Measurements from ENCODE around the gene MERTK. TPM values are rescaled to one million over a fixed set of nuclear protein-coding genes. Genes with fewer than 3 reads are reported as not detected.
"Not testable (repeated sequence)": the region's sequence is repeated elsewhere in the genome, so short reads cannot be mapped to it uniquely, and the experiment has no call there.

The MERTK gene
- total and polyA plus RNA-seq, 2 of the 8 experiments (the other 6 are each of a cell fraction or from before 2014, with no cell fraction given), result 6.5 to 7.0 TPM

- H4K20me1 ChIP-seq (replicated peaks in 1 of 2; ENCODE audit: control insufficient read depth in 1 of 2, insufficient read depth in 2 of 2, low read length in 2 of 2); H2BK12ac ChIP-seq (ENCODE audit: low read depth, low read length); H3K79me1 ChIP-seq (ENCODE audit: low read depth, low read length); H3K27me3 ChIP-seq (replicated peaks in 1 of 4; ENCODE audit: control insufficient read depth in 3 of 4, extremely low read depth in 1 of 4, insufficient read depth in 3 of 4, low read length in 3 of 4); H3K9ac ChIP-seq (replicated peaks in 1 of 4; ENCODE audit: extremely low read depth in 1 of 4, low read depth in 3 of 4, low read length in 3 of 4); H4K8ac ChIP-seq (ENCODE audit: extremely low read depth, insufficient read depth, low read length); H3K4ac ChIP-seq (replicated peaks; ENCODE audit: insufficient read length, low read depth, low read length); H2BK15ac ChIP-seq (ENCODE audit: low read length); H3K27ac ChIP-seq (ENCODE audit: low read depth, low read length); DNase-seq (ENCODE audit: low read depth in 1 of 2, low spot score in 2 of 2); H3K79me2 ChIP-seq (ENCODE audit: control insufficient read depth in 1 of 2, insufficient read depth in 2 of 2, low read length in 2 of 2); H2BK5ac ChIP-seq (ENCODE audit: low read depth, low read length); H3K9me3 ChIP-seq (ENCODE audit: insufficient read depth in 2 of 2, low read depth in 1 of 2, low read length in 1 of 2); H2AFZ ChIP-seq (ENCODE audit: low read length); H3K18ac ChIP-seq (ENCODE audit: extremely low read depth, low read length); H3K4me2 ChIP-seq (ENCODE audit: insufficient read depth in 1 of 2, low read depth in 2 of 2, low read length in 2 of 2); H2AK5ac ChIP-seq (ENCODE audit: low read depth, low read length); H4K91ac ChIP-seq (replicated peaks; ENCODE audit: insufficient read length, low read length); FAIRE-seq; H3K36me3 ChIP-seq (ENCODE audit: control insufficient read depth in 2 of 4, insufficient read depth in 4 of 4, low read length in 3 of 4); H4K5ac ChIP-seq (ENCODE audit: insufficient read length, low read depth, low read length); CTCF ChIA-PET (ENCODE audit: partially characterized antibody); H2BK20ac ChIP-seq (ENCODE audit: low read length); H3K14ac ChIP-seq (ENCODE audit: insufficient read length); H3K4me1 ChIP-seq (replicated peaks in 1 of 4; ENCODE audit: control insufficient read depth in 3 of 4, insufficient read depth in 4 of 4, low read length in 3 of 4); H3K56ac ChIP-seq (replicated peaks; ENCODE audit: insufficient read length, low read depth, low read length); H3K4me3 ChIP-seq (ENCODE audit: extremely low read depth in 1 of 4, insufficient read depth in 2 of 4, low read depth in 3 of 4, low read length in 4 of 4); H2BK120ac ChIP-seq (replicated peaks; ENCODE audit: low read depth, low read length); H3K23ac ChIP-seq (ENCODE audit: insufficient read length); H3K23me2 ChIP-seq (ENCODE audit: low read depth, low read length): not testable (repeated sequence)
- POLR2A ChIA-PET (ENCODE audit: partially characterized antibody), result interaction anchor here (0.6 kb wide), 1 partner anchor 24 kb away, joined by 3 read pairs; no protein-coding TSS in a partner anchor
- 85% methylated on average over 12 of the region's 12 CpGs; no CpG with 5 or more reads in 1 of the 2 experiments for WGBS, 2 experiments (ENCODE audit: extremely low coverage in 1 of 2, insufficient coverage in 1 of 2, insufficient read length in 1 of 2, insufficient replicate concordance in 2 of 2, low coverage in 1 of 2, low lambda C conversion rate in 2 of 2, missing lambda C conversion rate in 1 of 2)
Observed at GRCh38 chr2:112039556-112039955, 141.1 kb downstream of the MERTK start.

- not testable (repeated sequence) for H2AK5ac ChIP-seq (ENCODE audit: low read depth, low read length)
Observed at GRCh38 chr2:112040066-112040465, 141.7 kb downstream of the MERTK start.

More at GRCh38 chr2:112040066-112040465, 141.7 kb downstream of the MERTK start:
- H3K9me3 ChIP-seq (ENCODE audit: insufficient read depth in 2 of 2, low read depth in 1 of 2, low read length in 1 of 2); H3K4ac ChIP-seq (replicated peaks; ENCODE audit: insufficient read length, low read depth, low read length); H2BK120ac ChIP-seq (replicated peaks; ENCODE audit: low read depth, low read length); H3K4me3 ChIP-seq (ENCODE audit: extremely low read depth in 1 of 4, insufficient read depth in 2 of 4, low read depth in 3 of 4, low read length in 4 of 4); H3K27ac ChIP-seq (ENCODE audit: low read depth, low read length); H2BK20ac ChIP-seq (ENCODE audit: low read length); CTCF ChIA-PET (ENCODE audit: partially characterized antibody); H2BK5ac ChIP-seq (ENCODE audit: low read depth, low read length); H3K14ac ChIP-seq (ENCODE audit: insufficient read length); POLR2A ChIA-PET (ENCODE audit: partially characterized antibody); H3K4me1 ChIP-seq (replicated peaks in 1 of 4; ENCODE audit: control insufficient read depth in 3 of 4, insufficient read depth in 4 of 4, low read length in 3 of 4); H3K18ac ChIP-seq (ENCODE audit: extremely low read depth, low read length); H3K9ac ChIP-seq (replicated peaks in 1 of 4; ENCODE audit: extremely low read depth in 1 of 4, low read depth in 3 of 4, low read length in 3 of 4); H2BK15ac ChIP-seq (ENCODE audit: low read length); H4K5ac ChIP-seq (ENCODE audit: insufficient read length, low read depth, low read length); H4K91ac ChIP-seq (replicated peaks; ENCODE audit: insufficient read length, low read length); H3K27me3 ChIP-seq (replicated peaks in 1 of 4; ENCODE audit: control insufficient read depth in 3 of 4, extremely low read depth in 1 of 4, insufficient read depth in 3 of 4, low read length in 3 of 4); H3K23ac ChIP-seq (ENCODE audit: insufficient read length); H4K20me1 ChIP-seq (replicated peaks in 1 of 2; ENCODE audit: control insufficient read depth in 1 of 2, insufficient read depth in 2 of 2, low read length in 2 of 2); H2BK12ac ChIP-seq (ENCODE audit: low read depth, low read length); FAIRE-seq; H3K23me2 ChIP-seq (ENCODE audit: low read depth, low read length); H2AFZ ChIP-seq (ENCODE audit: low read length); H3K4me2 ChIP-seq (ENCODE audit: insufficient read depth in 1 of 2, low read depth in 2 of 2, low read length in 2 of 2); H3K36me3 ChIP-seq (ENCODE audit: control insufficient read depth in 2 of 4, insufficient read depth in 4 of 4, low read length in 3 of 4); H3K79me2 ChIP-seq (ENCODE audit: control insufficient read depth in 1 of 2, insufficient read depth in 2 of 2, low read length in 2 of 2); H3K56ac ChIP-seq (replicated peaks; ENCODE audit: insufficient read length, low read depth, low read length); H3K79me1 ChIP-seq (ENCODE audit: low read depth, low read length); DNase-seq (ENCODE audit: low read depth in 1 of 2, low spot score in 2 of 2); H4K8ac ChIP-seq (ENCODE audit: extremely low read depth, insufficient read depth, low read length): not testable (repeated sequence)
- WGBS, 2 experiments (ENCODE audit: extremely low coverage in 1 of 2, insufficient coverage in 1 of 2, insufficient read length in 1 of 2, insufficient replicate concordance in 2 of 2, low coverage in 1 of 2, low lambda C conversion rate in 2 of 2, missing lambda C conversion rate in 1 of 2), result 92% methylated on average over 2 of the region's 2 CpGs; no CpG with 5 or more reads in 1 of the 2 experiments

Measured in H1 (cell line).